Spinal cord (tissue), 10 donors: ENCODE data around the gene GABRG3. TPM values are rescaled to one million over a fixed set of nuclear protein-coding genes. Genes with fewer than 3 reads are reported as not detected.
A peak's percentile ranks its signal among the peaks of the same experiment; 100 is the strongest.

Source experiments
- DNase-seq, 6 donors: peaks; one replicate each; pipeline versions ENCODE4 v3.0.0 to v3.0.0-alpha.2; 2013 to 2015; ENCODE audit warnings: low spot score in 6 of 6, low read depth in 4 of 6
- H3K27ac ChIP-seq: one replicate; pipeline ENCODE4 v1.5.1; 2013; ENCODE audit warnings: low read depth, low read length, control low read depth
- H3K27me3 ChIP-seq: one replicate; pipeline ENCODE4 v1.6.1; 2013; ENCODE audit warnings: low read length; ENCODE audit not compliant: control insufficient read depth, insufficient read depth
- H3K36me3 ChIP-seq: one replicate; pipeline ENCODE4 v1.6.1; 2013; ENCODE audit warnings: low read length; ENCODE audit not compliant: control insufficient read depth, insufficient read depth
- H3K4me1 ChIP-seq: one replicate; pipeline ENCODE4 v1.6.1; 2013; ENCODE audit warnings: low read length; ENCODE audit not compliant: control insufficient read depth, insufficient read depth
- H3K4me3 ChIP-seq: one replicate; pipeline ENCODE4 v1.5.1; 2013; ENCODE audit warnings: low read depth, low read length, control low read depth
- H3K9me3 ChIP-seq: one replicate; pipeline ENCODE4 v1.6.1; 2013; ENCODE audit warnings: low read length; ENCODE audit not compliant: control insufficient read depth, insufficient read depth
- WGBS: methylation state at CpG from one replicate; pipeline ENCODE4 v1.1.5; 2013; ENCODE audit warnings: missing lambda C conversion rate; ENCODE audit not compliant: insufficient coverage; 5-methylcytosine and 5-hydroxymethylcytosine counted together
- polyA plus RNA-seq, 2 donors: library from polyadenylated mRNA; unstranded; fragments of 120-200 nt; gene quantifications; one replicate each; pipeline ENCODE4 v1.2.1, GENCODE V29; 2013; ENCODE audit not compliant: insufficient read length in 2 of 2
- total RNA-seq, 2 donors: library from RNA; depleted of rRNA in 1 of 2; stranded (reverse); fragments of 120-200 nt in 1 of 2; fragments of >200 nt in 1 of 2; gene quantifications; one replicate each; pipeline versions ENCODE4 v1.2.3 to v1.2.4, GENCODE V29; 2013 to 2014
- donor health status: healthy.

GABRG3 gene
- total and polyA plus RNA-seq, 4 donors, result 5.7 to 23.7 (median 10.4) TPM

GRCh38 chr15:27433604-27434003, 462.6 kb downstream of the GABRG3 start:
- Histone ChIP-seq H3K27ac (no peak overlapping the region), H3K4me3 (no peak overlapping the region), H3K27me3 (no peaks in the 10 kb centered on the region), H3K4me1 (no peaks in the 10 kb centered on the region), H3K9me3 (no peaks in the 10 kb centered on the region), H3K36me3 (no peaks in the 10 kb centered on the region)
- WGBS, result 60% methylated on average over 1 of the region's 4 CpGs
- DNase-seq, result no peak

- no peaks in the 10 kb centered on the region for H3K36me3 ChIP-seq
- H3K27me3 ChIP-seq, result no peaks in the 10 kb centered on the region
- 82% methylated on average over 12 of the region's 15 CpGs for WGBS
- H3K9me3 ChIP-seq, result no peaks in the 10 kb centered on the region
- peak in 1 of 6 donors; percentile 52 for DNase-seq
- no peak overlapping the region for H3K4me3 ChIP-seq
- H3K4me1 ChIP-seq, result no peaks in the 10 kb centered on the region
- no peak overlapping the region for H3K27ac ChIP-seq
Observed at GRCh38 chr15:27438403-27439375, 467.7 kb downstream of the GABRG3 start.

GRCh38 chr15:27441120-27441519, 470.1 kb downstream of the GABRG3 start:
- WGBS, result 82% methylated on average over 2 of the region's 2 CpGs
- H3K27ac ChIP-seq, result no peak overlapping the region
- no peak overlapping the region for H3K4me3 ChIP-seq
- DNase-seq, result peak in 1 of 6 donors; percentile 37
- H3K27me3 ChIP-seq, result no peaks in the 10 kb centered on the region
- no peaks in the 10 kb centered on the region for H3K9me3 ChIP-seq
- H3K4me1 ChIP-seq, result no peaks in the 10 kb centered on the region
- no peaks in the 10 kb centered on the region for H3K36me3 ChIP-seq

GRCh38 chr15:27448234-27448633, 477.3 kb downstream of the GABRG3 start:
- Histone ChIP-seq H3K27ac (no peak overlapping the region), H3K4me3 (no peak overlapping the region), H3K9me3 (peaks cover 2% of the 10 kb centered on the region), H3K36me3 (no peaks in the 10 kb centered on the region), H3K27me3 (no peaks in the 10 kb centered on the region), H3K4me1 (no peaks in the 10 kb centered on the region)
- WGBS, result 92% methylated on average over 4 of the region's 5 CpGs
- no peak for DNase-seq

- Histone ChIP-seq H3K27me3 (no peaks in the 10 kb centered on the region), H3K36me3 (no peaks in the 10 kb centered on the region), H3K27ac (no peak overlapping the region), H3K9me3 (peaks cover 2% of the 10 kb centered on the region), H3K4me1 (no peaks in the 10 kb centered on the region), H3K4me3 (no peak overlapping the region)
- DNase-seq, result no peak
- 62% methylated on average over 2 of the region's 4 CpGs for WGBS
Observed at GRCh38 chr15:27448986-27449385, 478.0 kb downstream of the GABRG3 start.

- Histone ChIP-seq H3K27ac (no peak overlapping the region), H3K4me3 (no peak overlapping the region), H3K9me3 (peaks cover 2% of the 10 kb centered on the region), H3K4me1 (no peaks in the 10 kb centered on the region), H3K27me3 (no peaks in the 10 kb centered on the region), H3K36me3 (no peaks in the 10 kb centered on the region)
- WGBS, result 90% methylated on average over 4 of the region's 5 CpGs
- no peak for DNase-seq
Observed at GRCh38 chr15:27449941-27450340, 479.0 kb downstream of the GABRG3 start.

- WGBS, result 46% methylated on average over 11 of the region's 13 CpGs
- Histone ChIP-seq H3K4me1 (peaks cover 7% of the 10 kb centered on the region), H3K27me3 (no peaks in the 10 kb centered on the region), H3K4me3 (no peak overlapping the region), H3K36me3 (no peaks in the 10 kb centered on the region), H3K9me3 (no peaks in the 10 kb centered on the region), H3K27ac (no peak overlapping the region)
- peak in 1 of 6 donors; percentile 76 for DNase-seq
Observed at GRCh38 chr15:27454281-27455075, 483.5 kb downstream of the GABRG3 start.

GRCh38 chr15:27456807-27457206, 485.8 kb downstream of the GABRG3 start:
- Histone ChIP-seq H3K4me1 (peaks cover 7% of the 10 kb centered on the region), H3K27me3 (no peaks in the 10 kb centered on the region), H3K36me3 (no peaks in the 10 kb centered on the region), H3K9me3 (no peaks in the 10 kb centered on the region), H3K27ac (no peak overlapping the region), H3K4me3 (no peak overlapping the region)
- 86% methylated on average over 3 of the region's 6 CpGs for WGBS
- DNase-seq, result no peak

- H3K4me3 ChIP-seq, result no peak overlapping the region
- DNase-seq, result no peak
- no peaks in the 10 kb centered on the region for H3K27me3 ChIP-seq
- no peak overlapping the region for H3K27ac ChIP-seq
- H3K4me1 ChIP-seq, result peaks cover 7% of the 10 kb centered on the region
- H3K36me3 ChIP-seq, result no peaks in the 10 kb centered on the region
- WGBS, result 86% methylated on average over 6 of the region's 6 CpGs
- H3K9me3 ChIP-seq, result no peaks in the 10 kb centered on the region
Observed at GRCh38 chr15:27457766-27458165, 486.8 kb downstream of the GABRG3 start.
